Measurements from ENCODE around the gene LRR1. TPM values are rescaled to one million over a fixed set of nuclear protein-coding genes. Genes with fewer than 3 reads are reported as not detected.
"Not testable (repeated sequence)": the region's sequence is repeated elsewhere in the genome, so short reads cannot be mapped to it uniquely, and the experiment has no call there.

LRR1 gene
- total RNA-seq, 1 donor from 2014 or later = 4.8 TPM

DNA sequence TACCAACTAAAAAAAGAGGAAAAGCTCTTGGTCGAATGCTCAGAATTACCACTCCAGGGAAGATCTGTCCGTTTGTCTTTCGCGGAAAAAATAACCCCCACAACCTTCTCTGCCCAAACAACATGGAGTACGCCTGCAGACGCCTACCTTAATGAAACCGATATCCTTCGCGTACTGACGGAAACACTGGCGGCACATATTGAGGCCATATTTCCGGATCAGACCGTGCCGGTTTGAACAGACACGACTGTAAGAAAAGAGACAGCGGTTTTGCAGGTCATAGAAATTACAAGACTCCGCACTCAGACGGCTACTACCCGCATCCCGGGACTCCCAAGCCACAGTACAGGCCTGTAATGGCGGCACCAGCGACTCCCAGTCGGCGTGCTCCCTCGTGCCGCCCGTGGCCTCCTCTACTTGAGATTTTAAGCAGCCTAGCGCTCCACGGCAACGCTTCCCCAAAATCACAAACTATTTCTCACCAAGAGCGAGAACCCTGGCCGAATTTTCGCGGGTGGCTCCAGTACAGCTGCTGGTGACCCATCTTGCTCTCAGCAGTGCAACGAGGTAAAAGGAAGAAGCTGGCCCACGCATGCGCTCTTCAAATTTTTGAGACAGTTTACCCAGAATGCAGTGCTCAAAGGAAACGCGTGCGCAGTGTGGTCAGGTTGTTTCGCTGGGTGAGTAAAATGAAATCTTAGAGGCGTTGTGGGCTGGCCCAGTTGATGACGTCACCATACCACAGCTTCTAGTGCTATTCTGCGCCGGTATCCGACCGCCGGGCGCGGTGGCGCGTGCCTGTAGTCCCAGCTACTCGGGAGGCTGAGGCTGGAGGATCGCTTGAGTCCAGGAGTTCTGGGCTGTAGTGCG lies 12.7 kb upstream of the LRR1 start, which contains the start of gene RPS29:
RPS29 (minus strand) TSS at position 578 of the 870 bp plus-strand sequence; CDS start at position 544, 34 bp downstream.
- ATAC-seq (peak; percentile 88), DNase-seq (ENCODE audit: low spot score) (peak; percentile 99)

DNA sequence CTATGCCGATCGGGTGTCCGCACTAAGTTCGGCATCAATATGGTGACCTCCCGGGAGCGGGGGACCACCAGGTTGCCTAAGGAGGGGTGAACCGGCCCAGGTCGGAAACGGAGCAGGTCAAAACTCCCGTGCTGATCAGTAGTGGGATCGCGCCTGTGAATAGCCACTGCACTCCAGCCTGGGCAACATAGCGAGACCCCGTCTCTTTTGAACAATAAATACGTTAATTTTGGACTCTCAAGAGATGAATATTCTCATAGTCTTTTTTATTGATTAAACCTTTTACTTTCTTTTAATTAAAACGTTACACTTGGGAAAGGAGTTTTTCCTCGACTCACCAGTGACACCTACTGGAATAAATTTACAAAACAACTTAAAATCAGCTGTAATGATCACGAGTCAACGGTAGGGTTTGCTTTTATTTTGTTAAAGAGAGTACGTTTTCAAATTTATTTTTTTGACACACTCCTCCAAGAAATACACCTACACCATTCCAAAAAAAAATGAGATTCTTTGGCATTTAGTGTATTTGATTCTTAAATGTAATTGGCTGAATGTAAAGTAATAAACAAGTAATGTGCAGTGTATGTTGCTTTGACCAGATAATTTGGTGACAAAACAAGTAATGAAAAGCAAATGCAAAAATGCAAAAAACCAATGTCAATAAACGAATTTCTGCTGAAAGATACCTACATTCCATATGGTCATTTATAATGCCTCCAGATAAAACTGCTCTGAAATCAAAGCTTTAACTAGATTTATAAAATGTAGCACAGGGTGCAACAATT lies 11.9 kb upstream of the LRR1 start:
- DNase-seq (ENCODE audit: low spot score) (peak; percentile 52), ATAC-seq (peak; percentile 70)

DNA sequence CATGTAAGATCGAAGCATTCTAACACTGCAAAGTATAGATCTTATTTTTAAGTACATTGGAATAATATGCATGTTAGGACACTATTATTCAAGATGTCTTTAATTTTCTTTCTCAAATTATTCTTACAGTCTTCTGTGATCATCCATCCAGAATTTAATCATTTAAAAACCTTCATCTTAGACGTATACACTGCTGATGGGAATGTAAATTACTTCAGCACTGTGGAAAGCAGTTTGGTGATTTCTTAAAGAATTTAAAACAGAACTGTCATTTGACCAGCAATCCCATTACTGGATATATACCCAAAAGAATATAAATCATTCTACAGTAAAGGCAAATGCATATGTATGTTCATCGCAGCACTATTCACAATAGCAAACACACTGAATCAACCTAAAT lies 9.4 kb upstream of the LRR1 start:
- DNase-seq (ENCODE audit: low spot score) (no peak), ATAC-seq (no peak)

DNA sequence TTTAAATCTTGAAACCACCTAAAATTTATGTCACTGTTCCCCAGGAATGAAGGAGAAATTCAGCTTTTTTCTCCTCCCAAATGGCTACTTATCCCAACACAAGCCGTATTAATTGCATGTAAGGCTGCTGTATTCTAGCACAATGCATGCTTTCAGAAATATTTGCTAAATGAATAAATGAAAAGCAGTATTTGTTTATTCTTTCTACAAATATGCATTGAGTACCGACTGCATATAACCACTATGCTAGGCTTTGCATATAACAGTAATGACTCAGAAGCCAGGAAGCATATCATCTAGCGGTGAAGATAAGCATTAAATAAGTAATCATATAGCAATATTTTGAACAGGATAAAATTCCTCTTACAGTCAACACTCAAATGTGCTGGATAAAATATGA lies 5.7 kb upstream of the LRR1 start:
- DNase-seq (ENCODE audit: low spot score) (no peak), ATAC-seq (no peak)

DNA sequence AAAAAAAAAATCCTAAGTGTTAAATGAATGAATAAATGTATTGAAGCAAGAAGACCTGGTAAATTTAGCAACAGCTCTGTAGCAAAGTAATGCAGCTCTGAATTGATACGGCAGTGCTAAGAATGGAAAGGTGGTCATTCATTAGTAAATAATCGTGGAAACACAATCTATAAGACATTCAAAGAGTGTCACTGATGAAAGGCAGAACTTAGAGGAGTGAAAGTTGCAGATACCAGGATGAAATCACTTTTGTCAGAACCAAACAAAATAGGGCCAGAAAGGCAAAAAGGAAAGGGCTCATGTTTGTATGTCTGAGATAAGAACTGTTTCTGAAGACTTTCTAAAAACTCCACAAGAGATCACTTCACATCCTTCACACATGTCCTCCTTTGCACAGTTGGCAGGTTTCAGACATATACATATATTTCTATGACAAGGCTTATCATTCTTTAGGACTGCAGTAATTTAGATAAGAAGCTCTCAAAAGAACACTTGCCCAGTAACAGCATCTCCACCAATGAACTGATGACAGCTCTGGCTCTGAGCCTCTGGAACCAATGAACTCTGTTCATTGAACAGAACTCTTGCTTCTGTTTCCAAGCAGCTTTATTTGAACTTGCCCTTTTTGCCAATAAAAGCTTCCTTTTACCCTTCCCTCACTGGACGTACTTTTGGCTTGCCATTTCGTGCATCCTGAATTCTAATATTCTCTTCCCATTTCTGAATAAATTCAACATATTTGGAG lies 4.2 kb upstream of the LRR1 start:
- ATAC-seq = peak; percentile 44
- peak; percentile 67 for DNase-seq (ENCODE audit: low spot score)

DNA sequence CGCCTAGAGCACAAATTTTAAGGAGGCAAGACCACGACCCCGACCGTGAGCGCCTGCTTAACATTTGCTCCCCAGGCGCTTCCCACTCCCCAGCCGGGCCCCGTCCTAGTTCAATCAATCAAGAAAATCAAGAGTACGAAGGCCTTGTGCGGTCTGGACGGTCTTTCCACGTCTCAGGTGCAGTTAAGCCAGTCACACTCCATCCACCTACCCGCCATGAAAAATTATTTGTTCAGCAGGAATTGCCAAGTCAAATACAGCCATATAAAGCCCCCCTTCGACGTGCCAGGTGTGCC lies 603 bp upstream of the LRR1 start:
- ATAC-seq (peak; percentile 16), DNase-seq (ENCODE audit: low spot score) (no peak)

DNA sequence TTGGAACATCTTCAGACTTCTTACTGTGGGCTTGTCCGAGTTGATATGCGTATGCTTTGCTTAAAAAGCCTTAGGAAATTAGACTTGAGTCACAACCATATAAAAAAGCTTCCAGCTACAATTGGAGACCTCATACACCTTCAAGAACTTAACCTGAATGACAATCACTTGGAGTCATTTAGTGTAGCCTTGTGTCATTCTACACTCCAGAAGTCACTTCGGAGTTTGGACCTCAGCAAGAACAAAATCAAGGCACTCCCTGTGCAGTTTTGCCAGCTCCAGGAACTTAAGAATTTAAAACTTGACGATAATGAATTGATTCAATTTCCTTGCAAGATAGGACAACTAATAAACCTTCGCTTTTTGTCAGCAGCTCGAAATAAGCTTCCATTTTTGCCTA lies 8.8 kb downstream of the LRR1 start:
- DNase-seq (ENCODE audit: low spot score) = no peak
- no peak for ATAC-seq

DNA sequence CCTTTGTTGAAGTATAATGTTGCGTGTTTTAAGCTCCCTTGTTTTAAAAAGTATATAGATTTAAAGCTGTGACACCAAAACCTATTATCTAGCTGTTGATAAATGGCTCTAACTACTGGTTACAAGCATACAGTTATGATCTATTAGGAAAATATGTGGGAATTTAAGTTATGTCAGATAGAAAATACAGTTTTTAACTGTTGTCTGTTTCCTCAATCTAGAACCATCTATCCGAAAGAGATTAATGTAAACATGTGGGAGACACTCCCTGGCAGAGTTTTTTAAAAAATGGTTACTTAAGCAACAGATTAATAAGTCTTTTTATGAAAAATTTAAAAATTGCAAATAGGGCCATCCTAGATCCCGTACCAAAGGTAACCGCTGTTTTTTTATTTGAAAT lies 13.5 kb downstream of the LRR1 start:
- DNase-seq (ENCODE audit: low spot score) (no peak), ATAC-seq (no peak)

DNA sequence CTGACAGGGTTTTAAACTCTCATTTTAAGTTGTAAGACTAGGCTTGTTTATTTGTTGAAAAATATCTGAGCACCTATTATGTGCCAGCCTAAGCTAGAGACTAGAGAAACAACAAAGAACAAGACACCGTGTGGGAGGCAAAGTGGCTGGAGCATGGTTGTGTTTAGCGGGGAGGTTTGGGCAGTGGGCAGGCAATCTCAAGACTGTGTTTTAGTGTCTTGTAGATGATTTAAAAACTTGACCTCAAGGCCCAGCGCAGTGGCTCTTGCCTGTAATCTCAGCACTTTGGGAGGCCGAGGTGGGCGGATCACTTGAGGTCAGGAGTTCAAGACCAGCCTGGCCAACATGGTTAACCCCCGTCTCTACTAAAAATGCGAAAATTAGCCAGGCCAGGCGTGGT lies 13.9 kb downstream of the LRR1 start:
- ATAC-seq = no peak
- no peak for DNase-seq (ENCODE audit: low spot score)

DNA sequence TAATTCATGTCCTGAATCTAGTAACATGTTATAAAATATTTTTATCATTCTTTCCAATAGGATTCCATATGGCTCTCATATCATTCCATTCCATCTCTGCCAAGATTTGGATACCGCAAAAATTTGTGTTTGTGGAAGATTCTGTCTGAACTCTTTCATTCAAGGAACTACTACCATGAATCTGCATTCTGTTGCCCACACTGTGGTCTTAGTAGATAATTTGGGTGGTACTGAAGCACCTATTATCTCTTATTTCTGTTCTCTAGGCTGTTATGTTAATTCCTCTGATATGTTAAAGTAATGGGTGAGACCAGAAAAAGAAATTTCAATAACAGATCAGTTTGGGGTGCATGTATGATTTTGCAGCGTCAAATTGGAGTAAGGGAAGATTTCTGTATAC lies 15.5 kb downstream of the LRR1 start:
- ATAC-seq (no peak), DNase-seq (ENCODE audit: low spot score) (no peak)

DNA sequence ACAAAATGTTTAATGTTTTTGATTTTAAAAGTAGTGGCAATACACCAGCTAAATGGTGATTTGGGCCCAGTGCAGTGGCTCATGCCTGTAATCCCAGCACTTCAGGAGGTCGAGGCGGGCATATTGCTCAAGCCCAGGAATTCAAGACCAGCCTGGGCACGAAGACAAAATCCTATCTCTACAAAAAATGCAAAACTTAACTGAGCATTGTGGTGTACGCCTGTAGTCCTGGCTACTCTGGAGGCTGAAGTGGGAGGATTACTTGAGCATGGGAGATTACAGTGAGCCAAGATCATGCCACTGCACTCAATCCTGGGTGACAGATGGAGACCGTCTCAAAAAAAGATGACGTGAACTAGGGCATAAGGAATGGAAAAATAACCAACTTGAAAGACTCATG lies 17.0 kb downstream of the LRR1 start:
- no peak for DNase-seq (ENCODE audit: low spot score)
- no peak for ATAC-seq

DNA sequence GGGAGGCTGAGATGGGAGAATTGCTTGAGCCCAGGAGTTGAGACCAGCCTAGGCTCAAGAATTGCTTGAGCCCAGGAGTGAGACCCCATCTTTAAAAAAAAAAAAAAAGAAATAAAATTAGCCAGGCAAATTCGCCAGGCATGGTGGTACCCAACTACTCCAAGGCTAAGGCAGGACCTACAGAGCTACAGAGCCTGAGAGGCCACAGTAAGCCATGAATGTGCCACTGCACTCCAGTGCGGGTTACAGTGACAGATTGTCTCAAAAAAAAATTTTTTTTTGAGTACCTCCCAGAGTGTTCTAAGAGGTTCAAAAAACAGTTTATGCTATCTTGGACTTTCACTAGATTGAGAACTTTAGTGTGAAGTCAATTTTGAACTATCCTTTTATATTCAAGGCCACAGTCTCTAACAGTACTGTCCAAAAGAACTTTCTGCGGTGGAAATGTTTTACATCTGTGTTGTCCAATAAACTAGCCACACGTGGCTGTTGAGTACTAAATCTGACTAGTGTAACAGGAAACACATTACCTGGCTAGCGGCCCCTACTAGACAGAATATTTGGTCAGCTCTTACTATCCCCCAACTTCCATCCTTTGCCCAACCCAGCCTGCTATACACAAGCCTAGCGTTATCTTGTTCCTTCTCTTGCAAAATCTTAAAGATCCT lies 19.2 kb downstream of the LRR1 start:
- no peak for DNase-seq (ENCODE audit: low spot score)
- no peak for ATAC-seq

DNA sequence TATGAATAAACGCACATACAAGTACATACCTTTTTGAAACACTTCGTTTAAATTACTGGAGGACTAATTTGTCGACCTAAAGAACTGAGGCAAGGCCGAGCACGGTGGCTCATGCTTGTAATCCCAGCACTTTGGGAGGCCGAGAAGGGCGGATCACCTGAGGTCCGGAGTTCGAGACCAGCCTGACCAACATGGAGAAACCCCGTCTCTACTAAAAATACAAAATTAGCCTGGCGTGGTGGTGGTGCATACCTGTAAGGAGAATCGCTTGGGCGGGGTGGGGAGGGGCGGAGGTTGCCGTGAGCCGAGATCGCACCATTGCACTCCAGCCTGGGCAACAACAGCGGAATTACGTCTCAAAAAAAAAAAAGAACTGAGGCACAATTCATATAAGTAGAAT lies 20.5 kb downstream of the LRR1 start:
- ATAC-seq; DNase-seq (ENCODE audit: low spot score): not testable (repeated sequence)

DNA sequence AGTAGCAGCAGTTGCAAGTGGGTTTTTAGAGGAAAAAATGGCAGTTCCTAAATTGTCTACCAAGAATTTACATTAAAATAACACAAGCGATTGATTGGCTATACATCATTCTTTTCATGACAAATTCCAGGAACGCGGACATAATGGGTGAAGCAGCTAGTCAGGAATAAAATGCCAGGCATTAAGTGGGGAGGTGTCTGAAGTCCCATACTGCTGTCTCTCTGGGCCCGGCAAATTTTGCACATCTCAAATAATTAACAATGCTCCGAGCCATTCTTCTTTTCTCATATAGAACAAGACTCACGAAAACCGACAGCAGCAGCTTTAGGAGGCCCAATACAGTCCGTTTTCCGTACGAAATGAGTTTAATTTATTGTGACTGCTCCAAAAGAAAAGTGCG lies 21.0 kb downstream of the LRR1 start:
- DNase-seq (ENCODE audit: low spot score) = no peak
- no peak for ATAC-seq

DNA sequence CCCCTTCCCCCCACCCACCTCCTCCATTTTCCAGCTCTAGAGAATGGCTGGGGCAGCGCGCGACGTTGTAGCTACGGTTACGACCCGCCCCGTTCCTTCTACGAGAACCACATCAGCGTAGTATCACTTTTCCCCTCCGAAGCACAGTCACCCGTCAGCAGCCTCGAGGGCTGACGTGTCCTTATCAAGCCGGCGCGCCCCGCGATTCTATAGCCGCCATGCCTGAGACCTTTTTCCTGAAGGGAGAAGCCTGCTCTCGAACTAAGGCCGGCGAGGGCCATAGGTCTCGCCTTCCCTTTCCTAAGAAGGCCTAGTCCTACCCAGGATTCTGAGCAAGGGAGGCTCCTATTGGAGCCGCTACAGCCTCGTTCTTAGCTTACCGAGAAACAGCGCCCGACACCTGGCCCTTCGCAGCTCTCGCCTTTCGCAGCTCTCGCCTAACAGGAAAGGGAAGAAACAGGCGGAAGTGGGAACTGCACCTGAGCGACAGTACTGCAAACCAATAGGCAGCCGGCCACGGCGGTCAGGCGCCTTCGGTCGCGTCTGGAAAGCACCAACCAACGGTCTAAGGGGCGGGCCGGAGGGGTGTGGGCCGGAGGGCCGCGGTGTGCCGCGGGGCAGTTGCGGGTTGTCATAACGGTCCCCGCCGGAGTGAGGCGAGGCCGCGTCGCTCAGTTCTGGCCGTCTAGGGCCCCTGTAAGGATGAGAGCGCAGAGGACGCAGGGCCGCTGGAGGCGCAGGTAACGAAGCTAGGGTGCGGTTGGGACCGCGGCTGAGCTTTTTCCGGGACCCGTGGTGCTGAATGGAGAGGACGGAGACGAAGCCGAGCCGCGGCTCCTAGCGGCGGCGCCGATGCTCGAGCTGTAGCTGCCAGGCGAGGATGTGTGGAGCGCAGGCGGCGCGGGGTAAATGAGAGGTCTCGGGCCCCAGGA lies 21.7 kb downstream of the LRR1 start, which contains the start of the genes MGAT2 and RPL36AL:
MGAT2 (plus strand) TSS at position 618 of the 932 bp plus-strand sequence. CDS start 470 bp downstream, outside the sequence.
RPL36AL (minus strand) TSS at position 445 of the 932 bp plus-strand sequence. CDS start 1,522 bp downstream, outside the sequence.
- DNase-seq (ENCODE audit: low spot score) (peak; percentile 100), ATAC-seq (peak; percentile 94)

DNA sequence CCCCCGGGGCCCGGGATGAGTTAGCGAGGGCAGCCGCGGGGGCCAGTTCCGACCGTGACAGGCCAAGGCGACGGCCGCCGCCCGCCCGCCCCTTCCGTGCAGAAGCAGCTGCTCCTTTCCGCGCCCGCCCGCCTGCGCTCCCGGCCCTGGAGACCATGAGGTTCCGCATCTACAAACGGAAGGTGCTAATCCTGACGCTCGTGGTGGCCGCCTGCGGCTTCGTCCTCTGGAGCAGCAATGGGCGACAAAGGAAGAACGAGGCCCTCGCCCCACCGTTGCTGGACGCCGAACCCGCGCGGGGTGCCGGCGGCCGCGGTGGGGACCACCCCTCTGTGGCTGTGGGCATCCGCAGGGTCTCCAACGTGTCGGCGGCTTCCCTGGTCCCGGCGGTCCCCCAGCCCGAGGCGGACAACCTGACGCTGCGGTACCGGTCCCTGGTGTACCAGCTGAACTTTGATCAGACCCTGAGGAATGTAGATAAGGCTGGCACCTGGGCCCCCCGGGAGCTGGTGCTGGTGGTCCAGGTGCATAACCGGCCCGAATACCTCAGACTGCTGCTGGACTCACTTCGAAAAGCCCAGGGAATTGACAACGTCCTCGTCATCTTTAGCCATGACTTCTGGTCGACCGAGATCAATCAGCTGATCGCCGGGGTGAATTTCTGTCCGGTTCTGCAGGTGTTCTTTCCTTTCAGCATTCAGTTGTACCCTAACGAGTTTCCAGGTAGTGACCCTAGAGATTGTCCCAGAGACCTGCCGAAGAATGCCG lies 22.6 kb downstream of the LRR1 start:
- ATAC-seq = peak; percentile 42
- DNase-seq (ENCODE audit: low spot score) = peak; percentile 66

DNA sequence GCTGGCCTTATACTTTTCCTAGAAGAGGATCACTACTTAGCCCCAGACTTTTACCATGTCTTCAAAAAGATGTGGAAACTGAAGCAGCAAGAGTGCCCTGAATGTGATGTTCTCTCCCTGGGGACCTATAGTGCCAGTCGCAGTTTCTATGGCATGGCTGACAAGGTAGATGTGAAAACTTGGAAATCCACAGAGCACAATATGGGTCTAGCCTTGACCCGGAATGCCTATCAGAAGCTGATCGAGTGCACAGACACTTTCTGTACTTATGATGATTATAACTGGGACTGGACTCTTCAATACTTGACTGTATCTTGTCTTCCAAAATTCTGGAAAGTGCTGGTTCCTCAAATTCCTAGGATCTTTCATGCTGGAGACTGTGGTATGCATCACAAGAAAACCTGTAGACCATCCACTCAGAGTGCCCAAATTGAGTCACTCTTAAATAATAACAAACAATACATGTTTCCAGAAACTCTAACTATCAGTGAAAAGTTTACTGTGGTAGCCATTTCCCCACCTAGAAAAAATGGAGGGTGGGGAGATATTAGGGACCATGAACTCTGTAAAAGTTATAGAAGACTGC lies 23.4 kb downstream of the LRR1 start:
- no peak for ATAC-seq

DNA sequence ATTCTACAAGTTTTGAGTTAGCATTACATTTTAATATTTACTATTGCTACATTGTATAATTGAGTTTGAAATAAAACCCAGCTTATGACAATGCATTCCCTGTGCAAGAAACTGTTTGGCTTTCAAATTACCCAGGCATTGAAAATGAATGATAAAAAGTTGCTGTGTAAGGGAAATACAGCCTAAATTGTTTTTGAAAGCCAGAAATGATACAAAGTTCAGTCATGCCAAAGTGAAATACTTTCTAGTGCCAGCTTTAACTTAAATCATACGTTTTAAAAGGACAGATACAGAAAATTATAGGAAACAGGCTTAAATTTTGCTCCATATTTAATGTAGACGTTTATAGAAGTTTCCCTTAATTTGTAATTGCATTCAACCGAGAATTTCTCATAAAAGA lies 24.6 kb downstream of the LRR1 start:
- DNase-seq (ENCODE audit: low spot score) = no peak
- ATAC-seq = no peak

More for the DNA sequence above, 23.4 kb downstream of the LRR1 start:
- DNase-seq (ENCODE audit: low spot score) = no peak

Data from left lobe of liver (tissue), 2 donors.